SU-DHL-6 (cell line): ENCODE data around the gene CLMP.

ENCODE experiments used
- H2AFZ ChIP-seq: fragments of 200-600 bp; sonication (generic); 2 replicates; pipeline ENCODE4 v1.6.1; 2014; ENCODE audit warnings: low read depth, mild to moderate bottlenecking, moderate library complexity, mixed read lengths, antibody characterized with exemption, low read length; ENCODE audit not compliant: severe bottlenecking
- H3F3A ChIP-seq: fragments of 200-600 bp; shearing (Covaris generic); 2 replicates; pipeline ENCODE4 v1.6.0; 2016; ENCODE audit warnings: antibody characterized with exemption, mild to moderate bottlenecking; ENCODE audit not compliant: insufficient read depth
- H3K27ac ChIP-seq: fragments of 200-600 bp; sonication (generic); 2 replicates; pipeline ENCODE4 v1.5.1; 2016; ENCODE audit warnings: low read depth, mild to moderate bottlenecking, low read length, moderate library complexity, mixed read lengths
- H3K27me3 ChIP-seq: fragments of 200-600 bp; sonication (generic), shearing (Covaris generic); 2 replicates; pipeline ENCODE4 v1.6.0; 2014; ENCODE audit warnings: mild to moderate bottlenecking, low read length
- H3K36me3 ChIP-seq: fragments of 200-600 bp; sonication (generic); 2 replicates; pipeline ENCODE4 v1.6.1; 2014; ENCODE audit warnings: mild to moderate bottlenecking, low read length, mixed read lengths
- H3K4me2 ChIP-seq: fragments of 300-600, 200-600 bp; shearing (Covaris generic), sonication (generic); 2 replicates; pipeline ENCODE4 v1.6.0; 2014; ENCODE audit warnings: low read length, low read depth, mild to moderate bottlenecking; ENCODE audit not compliant: poor library complexity, severe bottlenecking
- H3K4me3 ChIP-seq: fragments of 200-600 bp; sonication (generic); 2 replicates; pipeline ENCODE4 v1.5.1; 2014; ENCODE audit warnings: antibody characterized with exemption, low read length, mild to moderate bottlenecking, mixed read lengths; ENCODE audit not compliant: insufficient read depth, poor library complexity, severe bottlenecking
- H3K79me2 ChIP-seq: fragments of 200-600 bp; sonication (generic); 2 replicates; pipeline ENCODE4 v1.6.1; 2014; ENCODE audit warnings: mild to moderate bottlenecking, low read length, moderate library complexity; ENCODE audit not compliant: insufficient read depth
- H3K9ac ChIP-seq: fragments of 200-600 bp; sonication (generic); 2 replicates; pipeline ENCODE4 v1.7.0; 2014; ENCODE audit warnings: mild to moderate bottlenecking, low read length
- H3K9me2 ChIP-seq: fragments of 200-600 bp; sonication (generic); replicated peaks from 2 replicates; pipeline ENCODE4 v1.6.1; 2014; ENCODE audit warnings: low read length; ENCODE audit not compliant: insufficient read depth
- H3K9me3 ChIP-seq: fragments of 200-600 bp; sonication (generic); 2 replicates; pipeline ENCODE4 v1.6.1; 2014; ENCODE audit warnings: low read length, mixed read lengths; ENCODE audit not compliant: insufficient read depth
- H4K20me1 ChIP-seq: fragments of 200-600 bp; sonication (generic); 2 replicates; pipeline ENCODE4 v1.6.1; 2014; ENCODE audit warnings: low read depth, mild to moderate bottlenecking, antibody characterized with exemption, low read length, moderate library complexity, mixed read lengths
- EZH2phosphoT487 ChIP-seq: fragments of 200-600 bp; sonication (generic), shearing (Covaris generic); conservative IDR thresholded peaks from 2 replicates; pipeline ENCODE4 v1.6.1; 2018; ENCODE audit warnings: mild to moderate bottlenecking, antibody characterized with exemption, low read length, moderate library complexity, mixed read lengths
- TF ChIP-seq, protein P1 (sequence below): fragments of 200-600 bp; sonication (generic); IDR thresholded peaks from one replicate; pipeline ENCODE4 v1.5.1; 2017; ENCODE audit warnings: antibody characterized with exemption, mild to moderate bottlenecking, low read length, moderate library complexity; ENCODE audit not compliant: insufficient read depth, poor library complexity, severe bottlenecking

The CLMP gene, protein sequence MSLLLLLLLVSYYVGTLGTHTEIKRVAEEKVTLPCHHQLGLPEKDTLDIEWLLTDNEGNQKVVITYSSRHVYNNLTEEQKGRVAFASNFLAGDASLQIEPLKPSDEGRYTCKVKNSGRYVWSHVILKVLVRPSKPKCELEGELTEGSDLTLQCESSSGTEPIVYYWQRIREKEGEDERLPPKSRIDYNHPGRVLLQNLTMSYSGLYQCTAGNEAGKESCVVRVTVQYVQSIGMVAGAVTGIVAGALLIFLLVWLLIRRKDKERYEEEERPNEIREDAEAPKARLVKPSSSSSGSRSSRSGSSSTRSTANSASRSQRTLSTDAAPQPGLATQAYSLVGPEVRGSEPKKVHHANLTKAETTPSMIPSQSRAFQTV

DNA sequence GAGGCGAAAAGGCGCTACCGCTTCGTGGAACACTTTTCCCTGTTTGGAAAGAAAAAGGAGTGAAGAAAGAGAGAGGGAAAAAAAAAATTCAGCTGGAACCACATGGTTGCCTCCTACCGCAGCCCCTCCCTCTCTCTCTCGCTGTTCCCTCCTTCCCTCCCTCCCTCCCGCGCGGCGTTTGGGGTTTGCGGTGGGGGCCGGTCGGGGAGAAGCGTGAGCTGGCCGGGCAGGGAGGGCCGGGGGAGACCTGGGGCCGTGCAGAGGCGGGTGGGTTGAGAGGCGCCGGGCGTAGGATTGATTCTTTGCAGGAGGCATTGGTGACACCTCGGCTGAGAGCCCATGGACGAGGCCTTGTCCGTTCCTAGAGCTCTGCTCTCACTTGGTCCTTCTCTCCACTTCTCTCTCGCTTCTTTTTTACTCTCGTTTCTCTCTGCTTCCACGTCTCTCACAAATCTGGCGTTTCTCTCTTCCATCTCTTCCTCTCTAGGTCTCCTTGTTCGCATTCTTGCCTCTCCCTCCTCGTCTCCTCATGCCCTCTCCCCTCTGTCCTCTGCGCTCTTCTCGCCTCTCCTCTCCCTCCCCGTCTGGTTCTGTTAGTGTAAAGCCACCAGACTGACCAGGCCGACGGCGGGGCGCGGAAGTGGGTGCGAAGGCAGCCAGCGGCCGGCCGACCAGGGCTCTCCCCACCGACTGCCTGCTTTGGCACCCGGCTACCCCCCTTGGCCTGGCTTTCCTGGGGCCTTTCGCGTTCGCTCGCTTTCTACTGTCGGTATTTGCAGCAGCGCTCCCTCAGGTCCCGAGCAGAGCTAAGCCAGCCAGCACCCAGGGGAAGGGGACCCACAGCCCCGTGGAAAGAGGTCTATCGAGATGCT lies at the start of gene CLMP:
Gene CLMP (minus strand): TSS at position 61 of the 872 bp plus-strand sequence. CDS start 308 bp downstream, outside the sequence.
- Histone ChIP-seq H3K9me2 (no peaks in the 10 kb centered on the region), H3K27ac (no peak within 1 kb of the TSS), H3K27me3 (no peaks in the 10 kb centered on the region), H3K4me3 (no peak within 1 kb of the TSS), H3K4me2 (no peak within 1 kb of the TSS), H3F3A (no peaks in the 10 kb centered on the region), H4K20me1 (no peaks in the 10 kb centered on the region), H3K9ac (no peak within 1 kb of the TSS), H2AFZ (no peak within 1 kb of the TSS), H3K36me3 (no peaks in the 10 kb centered on the region), H3K9me3 (no peaks in the 10 kb centered on the region), H3K79me2 (no peaks in the 10 kb centered on the region)
- TF ChIP-seq EZH2phosphoT487, result no peak
- TF ChIP-seq, protein P1, sequence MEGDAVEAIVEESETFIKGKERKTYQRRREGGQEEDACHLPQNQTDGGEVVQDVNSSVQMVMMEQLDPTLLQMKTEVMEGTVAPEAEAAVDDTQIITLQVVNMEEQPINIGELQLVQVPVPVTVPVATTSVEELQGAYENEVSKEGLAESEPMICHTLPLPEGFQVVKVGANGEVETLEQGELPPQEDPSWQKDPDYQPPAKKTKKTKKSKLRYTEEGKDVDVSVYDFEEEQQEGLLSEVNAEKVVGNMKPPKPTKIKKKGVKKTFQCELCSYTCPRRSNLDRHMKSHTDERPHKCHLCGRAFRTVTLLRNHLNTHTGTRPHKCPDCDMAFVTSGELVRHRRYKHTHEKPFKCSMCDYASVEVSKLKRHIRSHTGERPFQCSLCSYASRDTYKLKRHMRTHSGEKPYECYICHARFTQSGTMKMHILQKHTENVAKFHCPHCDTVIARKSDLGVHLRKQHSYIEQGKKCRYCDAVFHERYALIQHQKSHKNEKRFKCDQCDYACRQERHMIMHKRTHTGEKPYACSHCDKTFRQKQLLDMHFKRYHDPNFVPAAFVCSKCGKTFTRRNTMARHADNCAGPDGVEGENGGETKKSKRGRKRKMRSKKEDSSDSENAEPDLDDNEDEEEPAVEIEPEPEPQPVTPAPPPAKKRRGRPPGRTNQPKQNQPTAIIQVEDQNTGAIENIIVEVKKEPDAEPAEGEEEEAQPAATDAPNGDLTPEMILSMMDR, result no peak

DNA sequence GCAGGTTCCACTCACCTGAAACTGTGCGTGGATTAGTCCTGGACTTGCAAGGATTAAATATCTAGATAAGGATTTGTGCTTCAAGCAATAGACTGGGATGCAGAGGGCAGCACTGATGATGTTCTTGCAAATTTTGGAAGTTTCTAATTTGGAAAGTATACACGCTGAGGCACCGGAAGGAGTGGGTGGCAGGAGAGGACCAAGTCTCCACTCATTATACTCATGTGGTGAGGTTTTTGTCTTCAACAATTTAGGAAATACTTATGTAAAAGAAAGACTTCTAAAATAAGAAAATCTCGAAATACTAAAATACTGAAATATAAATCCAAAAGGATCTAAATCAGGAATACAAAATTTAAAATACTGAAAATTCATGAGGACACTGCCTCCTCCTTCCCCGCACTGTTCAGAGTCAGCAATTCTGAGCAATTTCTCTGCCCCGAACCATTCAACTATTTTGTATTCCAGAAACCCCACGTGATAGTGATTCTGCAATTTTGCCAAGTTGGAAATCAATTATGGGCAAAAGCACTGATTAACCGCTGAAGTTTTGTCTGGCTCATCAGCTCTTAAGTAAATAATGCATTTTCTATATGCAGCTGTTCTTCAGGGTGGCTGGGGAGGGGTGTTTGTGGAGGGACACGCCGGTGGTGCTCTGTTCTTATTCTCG lies 47.0 kb upstream of the CLMP start:
- Histone ChIP-seq H3K27ac (no peak overlapping the region), H3K9me2 (no peaks in the 10 kb centered on the region), H2AFZ (no peak overlapping the region), H3F3A (no peaks in the 10 kb centered on the region), H4K20me1 (no peaks in the 10 kb centered on the region), H3K9ac (no peak overlapping the region), H3K36me3 (no peaks in the 10 kb centered on the region), H3K4me3 (no peak overlapping the region), H3K9me3 (no peaks in the 10 kb centered on the region), H3K27me3 (no peaks in the 10 kb centered on the region), H3K4me2 (no peak overlapping the region), H3K79me2 (no peaks in the 10 kb centered on the region)
- TF ChIP-seq EZH2phosphoT487, result no peak
- TF ChIP-seq, protein P1, result no peak

- Histone ChIP-seq H4K20me1 (no peaks in the 10 kb centered on the region), H3K36me3 (no peaks in the 10 kb centered on the region), H3K79me2 (no peaks in the 10 kb centered on the region), H3K27ac (no peak overlapping the region), H3F3A (no peaks in the 10 kb centered on the region), H2AFZ (no peak overlapping the region), H3K9ac (no peak overlapping the region), H3K4me3 (no peak overlapping the region), H3K27me3 (no peaks in the 10 kb centered on the region), H3K9me2 (no peaks in the 10 kb centered on the region), H3K4me2 (no peak overlapping the region), H3K9me3 (no peaks in the 10 kb centered on the region)
- no peak for TF ChIP-seq EZH2phosphoT487
- TF ChIP-seq, protein P1, result no peak
Observed at GRCh38 chr11:123241294-123241693, 46.2 kb upstream of the CLMP start.
